Effector CD8-positive, alpha-beta T cell (primary cell): Measurements from ENCODE around the gene TNRC6A.
"Not testable (repeated sequence)": the region's sequence is repeated elsewhere in the genome, so short reads cannot be mapped to it uniquely, and the experiment has no call there.

Experiments used
- DNase-seq: peaks from one replicate; lab custom pipeline; 2025; lab: John Stamatoyannopoulos, UW

The TNRC6A gene

DNA sequence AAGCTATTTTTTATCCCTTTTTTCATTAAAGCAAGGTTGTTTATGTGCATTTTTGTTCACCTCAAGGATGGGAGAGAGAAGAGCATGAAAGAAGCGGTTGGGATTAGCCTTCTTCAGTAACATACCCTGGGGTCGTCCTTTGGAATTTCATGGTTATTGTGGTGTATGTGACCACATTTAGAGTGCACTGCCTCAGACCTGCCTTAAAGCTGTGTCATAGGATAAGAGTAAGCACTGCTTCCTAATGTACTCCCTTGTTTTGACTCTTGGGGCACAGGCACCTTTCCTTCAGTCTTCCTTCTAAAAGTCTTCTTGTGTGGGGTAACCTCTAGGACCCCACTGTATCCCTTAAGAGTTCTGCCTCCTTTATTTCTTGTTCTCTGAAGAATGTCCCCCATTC lies 28.9 kb downstream of the TNRC6A start:
- no peak for DNase-seq

DNA sequence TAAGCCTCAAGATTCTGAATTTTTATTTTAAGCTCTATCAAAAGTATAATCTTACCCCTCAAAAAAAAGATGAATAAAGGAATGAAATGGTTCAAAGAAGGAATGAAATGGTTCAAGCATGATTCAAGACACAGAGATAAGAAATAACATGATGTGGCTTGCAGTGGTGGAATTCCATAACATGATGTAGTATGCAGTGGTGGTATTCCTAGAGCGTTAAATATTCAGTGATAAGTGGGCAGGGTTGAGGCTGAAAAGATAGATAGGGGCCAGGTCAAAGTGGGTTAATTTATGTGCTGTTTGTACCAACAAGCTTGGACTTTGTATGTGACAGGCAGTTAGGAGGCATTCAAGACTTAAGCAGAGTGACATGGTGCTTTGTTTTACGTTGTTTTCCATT lies 29.6 kb downstream of the TNRC6A start:
- DNase-seq = no peak

DNA sequence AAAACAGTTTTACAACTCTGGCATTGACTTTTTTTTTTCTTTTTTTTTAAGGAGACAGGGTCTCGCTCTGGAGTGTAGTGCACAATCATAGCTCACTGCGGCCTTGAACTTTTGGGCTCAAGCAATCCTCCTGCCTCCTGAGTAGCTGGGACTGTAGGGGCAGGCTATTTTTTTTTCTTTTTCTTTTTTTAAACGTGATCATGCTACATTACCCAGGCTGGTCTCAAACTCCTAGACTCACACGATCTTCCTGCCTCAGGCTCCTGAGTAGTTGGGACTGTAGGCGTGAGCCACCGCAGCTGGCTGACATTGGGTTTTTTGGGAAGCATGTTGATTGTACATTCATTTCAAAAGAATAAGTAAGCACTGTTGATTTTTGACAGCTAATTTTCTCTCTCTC lies 32.1 kb downstream of the TNRC6A start:
- no peak for DNase-seq

DNA sequence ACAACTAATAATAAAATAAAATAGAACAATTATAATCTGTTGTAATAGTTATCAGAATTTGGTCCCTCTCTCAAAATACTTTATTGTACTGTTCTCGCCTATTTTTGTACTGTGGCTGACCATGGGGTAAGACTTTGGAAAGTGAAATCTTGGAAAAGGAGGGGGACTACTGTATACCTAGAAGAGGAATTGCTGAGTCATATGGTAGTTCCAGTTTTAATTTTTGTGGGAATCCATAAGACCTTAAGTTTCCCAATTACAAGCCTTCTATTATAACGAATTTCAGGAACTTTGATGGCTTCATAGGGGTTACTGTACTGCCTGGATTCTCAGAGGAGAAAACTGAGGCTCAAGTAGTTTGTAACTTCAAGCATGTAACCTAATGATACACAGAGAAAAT lies 35.5 kb downstream of the TNRC6A start:
- no peak for DNase-seq

DNA sequence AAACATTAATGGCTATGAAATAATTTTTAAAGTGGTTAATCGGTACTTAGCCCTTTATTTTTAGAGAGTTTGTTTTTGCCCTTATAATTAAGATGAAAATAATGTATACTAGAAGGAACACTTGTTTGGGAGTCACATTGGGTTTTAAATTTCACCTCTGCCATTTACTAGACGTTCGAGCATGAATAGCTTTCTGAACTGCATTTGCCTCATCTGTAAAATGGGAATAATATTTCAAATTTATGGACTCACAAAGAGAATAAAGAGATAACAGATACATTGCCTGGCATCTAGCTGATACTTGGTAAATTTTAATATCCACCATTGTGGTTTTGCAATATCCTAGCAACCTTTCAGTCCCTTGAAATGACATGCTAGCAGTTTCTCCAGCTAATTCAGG lies 36.6 kb downstream of the TNRC6A start:
- DNase-seq = no peak

DNA sequence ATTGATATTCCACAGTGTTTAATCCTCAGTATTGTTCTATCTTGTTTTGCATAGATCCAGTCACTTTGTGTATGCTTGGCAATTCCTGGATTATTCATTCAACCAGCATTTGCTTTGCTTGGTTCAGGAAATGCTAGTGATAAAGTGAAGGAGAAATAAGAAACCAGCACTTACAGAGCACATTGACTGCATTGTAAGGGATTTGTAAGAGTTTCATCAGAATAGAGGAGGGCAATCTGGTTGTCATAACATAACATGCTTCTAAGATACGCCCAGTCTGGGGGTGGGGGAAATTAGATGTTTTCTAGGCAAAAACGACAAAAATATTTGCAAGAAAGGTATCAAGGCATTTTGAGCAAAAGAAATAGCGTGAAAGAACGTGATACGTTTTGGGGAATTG lies 40.4 kb downstream of the TNRC6A start:
- DNase-seq = no peak

DNA sequence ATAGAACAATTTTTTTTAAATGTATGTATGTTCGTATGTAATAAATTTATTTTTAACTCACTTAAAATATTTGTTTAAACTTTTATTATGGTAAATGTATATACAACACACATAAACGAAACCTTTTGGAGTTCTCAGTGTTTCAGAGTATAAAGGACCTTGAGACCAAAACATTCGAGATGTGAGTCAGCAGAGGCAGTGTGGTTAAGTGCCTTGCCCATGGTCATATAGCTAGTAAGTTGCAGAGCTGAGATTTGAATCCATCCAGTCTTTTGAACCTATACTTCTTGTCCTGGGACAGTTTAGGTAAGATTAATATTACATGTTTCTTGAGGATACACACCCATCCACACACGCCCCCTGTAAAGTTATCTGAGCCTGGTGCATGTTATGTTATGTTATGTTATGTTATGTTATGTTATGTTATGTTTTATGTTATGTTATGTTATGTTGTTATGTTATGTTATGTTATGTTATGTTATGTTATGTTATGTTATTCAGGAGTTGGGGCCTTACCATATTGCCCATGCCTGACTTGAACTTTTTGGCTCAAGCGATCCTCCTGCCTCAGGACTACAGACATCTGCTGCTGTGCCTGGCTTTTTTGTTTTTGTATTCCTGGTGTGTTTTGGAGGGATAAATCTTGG lies 41.8 kb downstream of the TNRC6A start:
- DNase-seq = no peak

DNA sequence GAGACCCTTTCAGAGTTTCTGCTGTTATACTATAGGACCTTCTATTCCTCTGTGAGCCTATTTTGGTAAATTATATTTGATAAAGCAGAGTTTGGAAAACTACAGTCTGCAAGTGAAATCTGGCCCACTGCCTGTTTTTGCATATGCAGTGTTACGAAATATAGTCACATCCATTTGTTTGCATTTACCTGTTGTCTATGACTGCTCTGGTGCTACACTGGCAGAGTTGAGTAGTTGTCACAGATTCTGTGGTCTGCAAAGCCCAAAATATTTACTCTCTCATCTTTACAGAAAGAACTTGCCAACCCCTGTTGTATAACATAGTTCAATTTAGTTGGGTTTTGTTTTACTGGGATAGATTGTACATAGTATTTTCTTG lies 42.3 kb downstream of the TNRC6A start:
- no peak for DNase-seq

DNA sequence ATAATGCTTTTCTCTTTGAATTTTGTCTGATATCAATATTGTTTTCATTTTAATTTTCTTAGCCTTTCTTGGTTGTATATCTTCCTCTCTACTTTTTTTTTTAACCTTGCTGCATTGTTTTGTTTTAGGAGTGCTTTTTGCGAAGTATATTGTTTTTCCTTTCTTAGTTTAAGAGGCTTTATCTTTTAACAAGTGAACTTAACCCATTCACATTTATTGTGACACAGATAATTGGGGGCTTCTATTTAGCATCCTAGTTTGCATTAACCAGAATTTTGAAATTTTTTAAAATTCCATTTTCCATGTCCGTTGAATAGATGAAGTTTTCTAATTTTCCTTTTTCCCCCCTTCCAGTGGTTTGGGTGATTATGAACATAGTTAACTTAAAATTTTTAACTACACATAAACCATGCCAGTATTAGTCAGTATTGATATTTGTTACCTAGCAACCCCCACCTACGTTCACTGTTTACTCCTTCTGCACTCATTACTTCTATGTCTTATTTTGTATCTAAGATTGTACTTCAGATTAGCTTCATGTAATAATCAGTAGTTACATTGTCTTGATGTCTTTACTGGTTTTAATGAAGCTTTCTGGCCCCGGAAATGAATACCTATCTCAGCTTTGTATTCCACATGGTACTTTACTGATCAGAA lies 44.4 kb downstream of the TNRC6A start:
- no peak for DNase-seq

DNA sequence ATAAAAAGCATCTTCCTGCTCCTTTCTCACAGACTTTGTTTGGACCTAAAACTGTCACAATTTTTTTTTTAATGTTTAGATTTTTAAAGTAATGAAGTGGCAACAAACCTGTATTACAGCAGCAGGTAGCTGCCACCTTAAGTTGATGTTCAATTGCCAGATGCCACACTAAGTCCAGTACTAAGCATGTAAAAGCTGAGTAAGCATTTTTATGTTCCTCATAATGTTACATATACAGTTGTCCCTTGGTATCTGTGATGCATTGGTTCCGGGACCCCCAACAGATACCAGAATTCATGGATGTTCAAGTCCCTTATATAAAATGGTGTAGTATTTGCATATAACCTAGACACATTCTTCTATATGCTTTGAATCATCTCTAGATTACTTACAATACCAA lies 45.1 kb downstream of the TNRC6A start:
- no peak for DNase-seq

DNA sequence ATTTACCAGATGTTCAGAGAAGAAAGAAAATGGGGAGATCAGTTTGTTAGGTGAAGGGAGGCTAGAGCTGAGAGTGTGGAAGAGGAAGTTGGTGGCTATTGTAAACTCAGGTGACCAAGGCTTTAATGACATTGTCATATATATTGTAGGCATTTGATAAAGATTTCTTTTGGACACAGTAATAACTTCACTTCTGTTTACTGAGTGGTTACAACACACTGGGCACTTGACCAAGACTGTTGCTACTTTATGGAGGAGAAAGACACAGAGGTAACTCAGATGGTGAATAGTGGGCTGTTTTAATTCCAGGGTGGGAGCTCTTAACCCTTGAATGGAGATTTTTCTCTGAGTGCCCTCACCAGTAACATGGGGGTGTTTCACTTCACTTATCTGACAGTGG lies 46.0 kb downstream of the TNRC6A start:
- no peak for DNase-seq

DNA sequence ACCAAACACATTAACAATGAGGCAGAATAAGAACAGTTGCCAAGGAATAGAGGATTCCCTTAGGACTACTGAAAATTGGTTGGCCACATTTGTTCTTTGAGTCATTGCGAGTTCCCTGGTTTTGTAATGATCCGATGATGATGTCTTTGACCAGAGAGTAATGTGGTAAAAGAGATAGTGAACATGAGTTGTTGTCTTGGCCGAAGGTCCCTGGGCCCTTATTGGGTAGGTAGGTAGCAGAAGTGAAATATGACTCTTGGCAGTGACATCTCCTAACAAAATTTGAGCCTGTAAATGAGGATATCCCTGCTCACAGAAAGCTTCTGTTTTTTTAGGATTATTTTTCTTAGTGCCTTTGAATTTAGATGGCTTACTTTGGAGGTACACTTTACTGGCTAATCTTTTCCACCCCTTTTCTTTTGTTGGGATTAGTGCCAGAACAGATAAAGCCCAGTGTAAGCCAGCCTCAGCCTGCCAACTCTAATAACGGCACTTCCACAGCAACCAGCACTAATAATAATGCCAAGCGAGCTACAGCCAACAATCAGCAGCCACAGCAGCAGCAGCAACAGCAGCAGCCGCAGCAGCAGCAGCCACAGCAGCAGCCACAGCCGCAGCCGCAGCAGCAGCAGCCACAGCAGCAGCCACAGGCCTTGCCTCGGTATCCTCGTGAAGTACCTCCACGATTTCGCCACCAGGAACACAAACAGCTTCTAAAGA lies 47.2 kb downstream of the TNRC6A start:
- DNase-seq = no peak

DNA sequence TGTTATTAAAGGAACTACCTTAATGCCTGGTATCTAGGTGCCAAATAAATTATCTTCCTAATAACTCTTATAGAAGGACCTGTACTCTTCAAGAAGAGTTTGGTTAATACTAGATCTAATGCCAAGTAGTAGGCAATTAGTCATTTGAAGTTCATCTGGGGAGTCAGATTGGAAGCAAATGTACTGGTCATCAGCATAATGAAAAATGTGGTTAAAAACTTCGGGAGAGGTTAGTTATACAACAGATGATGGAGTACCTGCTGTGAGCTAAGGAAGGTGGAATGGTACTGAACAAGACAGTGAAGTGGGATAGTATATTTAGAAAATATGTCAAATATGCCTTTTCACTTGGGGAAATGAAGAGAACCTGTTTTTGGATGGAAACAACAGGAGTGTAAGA lies 49.2 kb downstream of the TNRC6A start:
- no peak for DNase-seq

DNA sequence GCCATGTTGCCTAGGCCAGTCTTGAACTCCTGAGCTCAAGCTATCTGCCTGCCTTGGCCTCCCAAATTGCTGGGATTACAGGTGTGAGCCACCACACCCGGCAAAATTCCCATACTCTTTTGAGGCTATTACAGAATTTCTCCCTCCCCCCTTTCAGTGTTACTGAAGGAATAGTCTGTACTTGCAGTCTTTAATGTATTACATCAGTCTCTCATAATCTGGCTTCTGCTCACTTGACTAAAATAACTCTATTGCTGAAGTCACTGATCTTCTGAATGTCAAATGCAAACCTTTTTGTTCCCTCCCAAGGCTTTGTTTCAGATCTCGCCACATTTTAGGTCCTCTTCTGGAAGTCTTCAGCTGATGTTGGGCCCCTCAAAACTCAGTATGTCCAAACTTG lies 51.8 kb downstream of the TNRC6A start:
- no peak for DNase-seq

DNA sequence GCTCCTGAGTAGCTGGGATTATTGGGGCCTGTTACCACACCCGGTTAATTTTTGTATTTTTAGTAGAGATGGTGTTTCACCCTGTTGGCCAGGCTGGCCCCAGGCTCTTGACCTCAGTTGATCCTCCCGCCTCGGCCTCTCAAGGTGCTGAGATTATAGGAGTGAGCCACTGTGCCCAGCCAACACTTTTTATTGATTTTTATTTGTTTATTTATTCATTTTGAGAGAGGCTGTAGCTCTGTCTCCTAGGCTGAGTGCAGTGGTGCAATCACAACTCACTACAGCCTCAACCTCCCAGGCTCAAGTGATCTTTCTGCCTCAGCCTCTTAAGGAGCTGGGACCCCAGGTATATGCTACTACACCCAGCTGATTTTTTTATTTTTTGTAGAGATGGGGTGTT lies 54.7 kb downstream of the TNRC6A start:
- DNase-seq = no peak

DNA sequence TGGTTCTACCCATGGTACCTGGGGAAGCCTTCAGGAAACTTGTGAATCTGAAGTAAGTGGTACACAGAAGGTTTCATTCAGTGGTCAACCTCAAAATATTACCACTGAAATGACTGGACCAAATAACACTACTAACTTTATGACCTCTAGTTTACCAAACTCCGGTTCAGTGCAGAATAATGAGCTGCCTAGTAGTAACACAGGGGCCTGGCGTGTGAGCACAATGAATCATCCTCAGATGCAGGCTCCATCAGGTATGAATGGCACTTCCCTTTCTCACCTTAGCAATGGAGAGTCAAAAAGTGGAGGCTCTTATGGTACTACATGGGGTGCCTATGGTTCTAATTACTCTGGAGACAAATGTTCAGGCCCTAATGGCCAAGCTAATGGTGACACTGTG lies 60.4 kb downstream of the TNRC6A start:
- no peak for DNase-seq

DNA sequence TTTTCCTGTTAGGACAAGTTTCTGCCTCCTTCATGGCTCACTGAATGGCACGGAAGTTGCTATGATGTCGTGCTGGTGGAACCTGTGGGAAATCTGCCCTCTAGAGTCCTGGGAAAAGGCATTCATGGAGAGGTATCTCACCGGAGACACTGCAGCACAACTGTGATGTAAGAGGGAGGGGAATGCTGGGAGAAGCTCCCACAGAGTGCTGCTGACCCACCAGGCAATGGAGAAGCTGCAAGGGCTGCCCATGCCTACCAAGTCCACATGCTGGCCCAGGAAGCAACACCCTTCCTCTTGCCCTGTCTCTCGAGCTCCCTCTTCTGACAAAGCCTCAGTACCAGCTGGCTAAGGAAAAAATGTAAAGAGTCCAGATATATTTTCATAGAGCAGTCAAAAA lies 71.1 kb downstream of the TNRC6A start:
- no peak for DNase-seq

DNA sequence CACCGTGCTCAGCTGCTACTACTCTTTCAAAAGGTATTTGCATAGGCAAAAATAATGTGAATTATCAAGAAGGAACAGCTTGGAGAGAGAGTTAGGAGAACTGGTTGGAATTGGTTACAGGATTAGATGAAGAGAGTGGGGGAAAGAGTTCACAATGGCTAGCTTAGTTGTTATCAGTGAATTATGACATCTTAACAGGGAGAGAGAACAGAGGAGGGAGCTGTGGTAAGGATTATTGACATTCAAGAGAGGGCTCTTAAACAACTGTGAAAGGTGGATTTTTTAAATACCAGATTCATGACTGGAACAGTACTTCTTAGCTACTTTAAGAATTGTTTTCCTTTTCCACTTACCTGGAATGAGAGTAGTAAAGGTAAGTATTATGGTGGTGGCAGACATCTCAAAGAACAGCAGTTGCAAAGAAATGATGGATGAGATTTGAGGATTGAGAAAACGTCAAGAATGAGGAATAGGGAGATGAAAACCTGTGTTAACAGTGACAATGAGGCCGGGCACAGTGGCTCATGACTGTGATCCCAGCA lies 72.4 kb downstream of the TNRC6A start:
- DNase-seq = no peak

DNA sequence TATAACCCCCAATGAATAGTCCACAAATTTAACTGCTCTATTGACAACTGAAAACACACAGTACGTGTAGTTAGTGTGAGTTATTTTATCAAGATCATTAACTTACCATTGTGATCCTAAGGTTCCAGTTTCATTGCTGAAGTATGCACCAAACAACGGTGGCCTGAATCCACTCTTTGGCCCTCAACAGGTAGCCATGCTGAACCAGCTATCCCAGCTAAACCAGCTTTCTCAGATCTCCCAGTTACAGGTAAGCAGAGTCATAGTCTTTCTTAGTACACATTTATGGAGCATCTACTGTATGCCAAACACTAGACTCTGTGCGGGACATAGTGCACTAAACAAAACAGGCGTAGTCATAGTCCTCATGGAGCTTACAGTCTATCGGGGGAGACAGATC lies 76.0 kb downstream of the TNRC6A start:
- no peak for DNase-seq

DNA sequence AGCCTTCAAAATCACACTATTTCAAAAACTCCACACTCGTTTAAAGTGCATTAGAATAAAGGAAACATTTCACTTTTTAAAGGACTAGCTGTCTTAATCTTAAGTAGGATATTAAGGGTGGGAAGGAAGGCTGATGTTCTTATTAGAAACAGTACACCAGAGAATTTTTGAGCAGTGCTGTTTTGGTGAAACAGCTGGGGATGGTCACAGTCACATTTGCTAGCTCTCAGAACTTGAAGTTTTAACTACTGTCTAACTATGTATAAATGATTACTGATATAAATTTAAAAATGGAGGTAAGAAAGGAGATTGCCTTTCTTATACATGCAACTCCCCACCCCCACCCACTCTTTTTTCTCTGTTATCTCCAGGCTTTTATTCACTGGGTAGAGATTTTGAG lies 77.8 kb downstream of the TNRC6A start:
- DNase-seq = no peak

DNA sequence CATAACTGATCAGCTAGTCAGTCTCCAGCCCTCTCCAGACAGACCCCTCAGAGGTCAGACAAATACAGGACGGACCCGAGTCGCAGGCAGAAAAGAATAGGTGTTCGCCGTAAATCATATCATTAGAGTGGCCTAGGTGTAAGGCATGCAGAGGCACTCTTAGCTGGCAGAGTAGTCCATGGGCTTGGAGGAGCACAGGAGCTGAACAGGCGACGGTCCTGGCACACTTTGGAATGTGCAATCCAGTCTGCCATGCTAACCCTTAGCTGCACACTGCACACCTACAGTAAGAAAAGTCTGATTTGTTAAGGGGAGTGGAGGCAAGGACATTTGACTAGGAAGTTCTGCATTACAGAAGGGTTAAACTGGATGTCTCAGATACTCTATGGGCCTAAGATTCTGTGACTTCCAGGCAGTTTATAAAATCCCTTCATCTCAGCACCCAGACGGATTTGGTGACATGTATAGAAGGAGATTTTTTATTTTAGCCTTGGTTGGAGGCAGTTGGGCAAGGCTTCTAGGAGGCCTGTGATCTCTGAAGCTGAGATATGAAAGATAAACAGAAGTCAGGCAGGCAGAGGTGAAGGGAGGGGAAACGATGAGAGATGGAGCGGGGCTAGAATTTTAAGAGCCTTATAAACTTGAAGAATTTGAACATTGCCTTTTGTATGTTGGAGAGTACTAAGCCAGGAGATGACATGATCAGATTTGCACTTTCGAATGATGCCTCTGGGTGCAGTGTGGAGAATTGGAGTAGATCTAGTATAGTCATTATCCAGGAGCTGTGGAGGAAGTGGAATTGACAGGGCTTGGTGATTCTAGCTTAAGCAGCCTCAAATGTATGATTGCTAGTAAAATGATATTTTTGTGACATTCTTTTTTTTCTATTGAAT lies 81.7 kb downstream of the TNRC6A start:
- DNase-seq = no peak

DNA sequence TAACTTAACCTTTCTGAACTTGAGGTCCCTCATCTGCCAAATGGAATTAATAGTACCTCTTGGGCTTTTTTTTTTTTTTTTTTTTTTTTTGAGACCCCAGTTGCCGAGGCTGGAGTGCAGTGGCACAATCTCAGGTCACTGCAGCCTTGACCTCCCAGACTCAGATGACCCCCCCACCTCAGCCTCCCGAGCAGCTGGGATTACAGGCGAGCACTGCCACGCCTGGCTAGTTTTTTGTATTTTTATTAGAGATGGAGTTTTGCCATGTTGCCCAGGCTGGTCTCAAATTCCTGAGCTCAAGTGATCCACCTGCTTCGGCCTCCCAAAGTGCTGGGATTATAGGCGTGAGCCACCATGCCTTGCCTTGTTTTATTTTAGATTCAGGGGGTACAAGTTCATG lies 83.4 kb downstream of the TNRC6A start:
- not testable (repeated sequence) for DNase-seq
